GM21423 (cell line): ENCODE measurements around the gene TMA7.
"Not testable (repeated sequence)": the region's sequence is repeated elsewhere in the genome, so short reads cannot be mapped to it uniquely, and the experiment has no call there.

Experiments
- ATAC-seq: cut with Tn5 transposase; IDR thresholded peaks from one replicate; pipeline ENCODE4 v1.9.1; 2021; ENCODE audit warnings: mild to moderate bottlenecking, moderate library complexity; ENCODE audit not compliant: unreplicated experiment

Gene TMA7

GRCh38 chr3:48435223-48435595 is 4.8 kb upstream of the TMA7 start:
- no peak for ATAC-seq

- peak; percentile 35 for ATAC-seq
Observed at GRCh38 chr3:48435774-48436476, 4.1 kb upstream of the TMA7 start.

GRCh38 chr3:48436477-48436787 is 3.6 kb upstream of the TMA7 start:
- ATAC-seq, result no peak

GRCh38 chr3:48436855-48437254 is 3.2 kb upstream of the TMA7 start:
- no peak for ATAC-seq

GRCh38 chr3:48437812-48438211 is 2.2 kb upstream of the TMA7 start:
- no peak for ATAC-seq

- no peak for ATAC-seq
Observed at GRCh38 chr3:48440590-48440958, 517 bp downstream of the TMA7 start.

GRCh38 chr3:48441940-48442339 is 1.9 kb downstream of the TMA7 start:
- ATAC-seq, result no peak

- no peak for ATAC-seq
Observed at GRCh38 chr3:48445277-48445882, 5.3 kb downstream of the TMA7 start.

- no peak for ATAC-seq
Observed at GRCh38 chr3:48446043-48446424, 6.0 kb downstream of the TMA7 start.

- ATAC-seq, result peak; percentile 87
Observed at GRCh38 chr3:48446425-48447193, 6.6 kb downstream of the TMA7 start, which contains the start of gene ATRIP. ATRIP (plus strand) TSS chr3:48446737; CDS start chr3:48446846, 109 bp downstream.

- no peak for ATAC-seq
Observed at GRCh38 chr3:48451270-48451669, 11.2 kb downstream of the TMA7 start.

GRCh38 chr3:48456456-48456855 is 16.4 kb downstream of the TMA7 start:
- no peak for ATAC-seq

GRCh38 chr3:48459331-48459730 is 19.3 kb downstream of the TMA7 start:
- ATAC-seq, result no peak

- no peak for ATAC-seq
Observed at GRCh38 chr3:48459773-48460516, 19.9 kb downstream of the TMA7 start.

GRCh38 chr3:48460517-48460902 is 20.5 kb downstream of the TMA7 start:
- no peak for ATAC-seq

GRCh38 chr3:48461767-48462166 is 21.7 kb downstream of the TMA7 start:
- not testable (repeated sequence) for ATAC-seq

GRCh38 chr3:48463703-48464102 is 23.6 kb downstream of the TMA7 start:
- no peak for ATAC-seq

GRCh38 chr3:48464713-48465221 is 24.7 kb downstream of the TMA7 start:
- no peak for ATAC-seq

- no peak for ATAC-seq
Observed at GRCh38 chr3:48465237-48465530, 25.1 kb downstream of the TMA7 start.

- peak; percentile 83 for ATAC-seq
Observed at GRCh38 chr3:48465531-48466378, 25.7 kb downstream of the TMA7 start.
